ENCODE results near the gene SLC9A3. TPM values are rescaled to one million over a fixed set of nuclear protein-coding genes. Genes with fewer than 3 reads are reported as not detected.
A peak's percentile ranks its signal among the peaks of the same experiment; 100 is the strongest.

SLC9A3 gene
- total RNA-seq, 1 experiment from 2014 or later, result 0.85 TPM

GRCh38 chr5:456351-457194 lies 67.7 kb downstream of the SLC9A3 start:
- H2BK12ac ChIP-seq (ENCODE audit: insufficient read length, low read depth, low read length), result no peak overlapping the region
- TF ChIP-seq CTCF (conservative IDR thresholded peaks at IDR 0.05), result no peak
- no peak overlapping the region for H3K56ac ChIP-seq (ENCODE audit: insufficient read length, low read depth, low read length)
- peaks cover 37 to 82% (median 70%) of the 10 kb centered on the region in 3 experiments for H3K36me3 Mint-ChIP-seq (ENCODE audit: insufficient read depth in 1 of 3, low read depth in 3 of 3)
- H4K5ac ChIP-seq (ENCODE audit: insufficient read length, low read depth, low read length), result no peak overlapping the region
- no peaks in the 10 kb centered on the region for H3K27me3 Mint-ChIP-seq (ENCODE audit: low read depth)
- no peak overlapping the region for H3K27ac ChIP-seq (ENCODE audit: insufficient read length, low read depth, low read length)
- no peak overlapping the region for H3K23ac ChIP-seq (ENCODE audit: insufficient read length, low read depth, low read length)
- no CpG with 5 or more reads among the region's 28 CpGs for WGBS (ENCODE audit: extremely low coverage, insufficient read length, low lambda C conversion rate)
- DNase-seq, result peak; percentile 21
- H3K14ac ChIP-seq (ENCODE audit: insufficient read depth, low read length), result no peak overlapping the region
- H4K20me1 ChIP-seq (ENCODE audit: control insufficient read depth, insufficient read depth, insufficient read length), result no peaks in the 10 kb centered on the region
- no peak overlapping the region for H2BK5ac ChIP-seq (ENCODE audit: insufficient read length, low read length)
- no peak overlapping the region for H4K91ac ChIP-seq (ENCODE audit: insufficient read length, low read depth, low read length)
- no peak overlapping the region for H2BK15ac ChIP-seq (ENCODE audit: low read depth, low read length)
- H3K9ac ChIP-seq (ENCODE audit: extremely low read depth, insufficient read length, low read length), result no peak overlapping the region
- H2BK120ac ChIP-seq (ENCODE audit: low read depth, low read length, poor library complexity, severe bottlenecking), result no peak overlapping the region
- H3K4me1 ChIP-seq (ENCODE audit: insufficient read depth, low read length), result no peaks in the 10 kb centered on the region; the same call in 1 of the 2 replicates
- peak overlapping the region in 2 of 3 experiments; percentile 34 to 57; a peak in 1 of 7 replicates for H3K27ac Mint-ChIP-seq
- no peak overlapping the region for H3T11ph ChIP-seq (ENCODE audit: low read length)
- no peaks in the 10 kb centered on the region for H3K27me3 ChIP-seq (ENCODE audit: insufficient read depth, low read length)
- H2AFZ ChIP-seq (ENCODE audit: low read length), result no peak overlapping the region
- H3K9me3 ChIP-seq (ENCODE audit: control insufficient read depth, low read depth, low read length), result no peaks in the 10 kb centered on the region
- no peak overlapping the region for H2BK20ac ChIP-seq (ENCODE audit: low read depth, low read length, poor library complexity, severe bottlenecking)
- H3K9me3 Mint-ChIP-seq, result peaks cover 8 to 12% of the 10 kb centered on the region in 2 experiments
- H3K79me2 ChIP-seq (ENCODE audit: insufficient read depth, low read length), result no peaks in the 10 kb centered on the region
- H4K8ac ChIP-seq (replicated peaks; ENCODE audit: insufficient read length, low read depth, low read length), result no peak overlapping the region
- H3K23me2 ChIP-seq (ENCODE audit: insufficient read length, low read depth, low read length, poor library complexity, severe bottlenecking), result no peaks in the 10 kb centered on the region
- peaks cover 13% of the 10 kb centered on the region in 2 experiments for H3K4me1 Mint-ChIP-seq
- H3K4me3 Mint-ChIP-seq, result no peak overlapping the region
- H2AK5ac ChIP-seq (ENCODE audit: insufficient read length, low read length), result no peak overlapping the region
- H3K4me2 ChIP-seq (ENCODE audit: insufficient read depth, insufficient read length, low read length), result no peak overlapping the region
- no peak overlapping the region for H3K18ac ChIP-seq (ENCODE audit: insufficient read length, low read depth, low read length)
- H3K4ac ChIP-seq (ENCODE audit: low read depth, low read length), result no peak overlapping the region
- H3K79me1 ChIP-seq (ENCODE audit: insufficient read depth, low read depth, low read length, poor library complexity, severe bottlenecking), result no peaks in the 10 kb centered on the region

All from H9 (cell line).